NCI-H2196 (cell line): ENCODE data around the gene SGCE.
A peak's percentile ranks its signal among the peaks of the same experiment; 100 is the strongest.

Experiments used
- DNase-seq: peaks from one replicate; lab custom pipeline; 2025; ENCODE audit not compliant: unreplicated experiment; lab: John Stamatoyannopoulos, UW

Gene SGCE

GRCh38 chr7:94660006-94660405 is 4.1 kb upstream of the SGCE start:
- DNase-seq: no peak

DNA sequence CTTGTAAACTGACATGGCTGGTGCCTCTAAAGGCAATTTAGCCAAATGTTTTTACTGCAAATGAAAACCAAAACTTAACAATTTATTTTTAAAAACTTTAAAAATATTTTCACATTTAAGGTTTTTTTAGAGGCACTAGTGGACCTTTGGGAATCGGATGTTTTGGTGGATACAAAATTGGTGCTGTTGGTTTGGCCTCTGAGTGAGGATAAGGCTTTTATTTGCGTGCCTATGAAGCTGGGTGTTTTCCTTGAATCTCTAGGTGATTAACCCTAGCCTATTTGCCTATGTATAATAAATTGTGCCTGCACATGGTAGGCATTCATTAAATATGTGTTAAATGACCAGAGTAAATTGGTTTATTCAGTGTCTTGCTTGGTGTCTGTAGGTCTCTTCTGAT is 2.9 kb upstream of the SGCE start:
- DNase-seq: no peak

GRCh38 chr7:94657771-94658693 is 2.1 kb upstream of the SGCE start:
- peak; percentile 93 for DNase-seq

DNA sequence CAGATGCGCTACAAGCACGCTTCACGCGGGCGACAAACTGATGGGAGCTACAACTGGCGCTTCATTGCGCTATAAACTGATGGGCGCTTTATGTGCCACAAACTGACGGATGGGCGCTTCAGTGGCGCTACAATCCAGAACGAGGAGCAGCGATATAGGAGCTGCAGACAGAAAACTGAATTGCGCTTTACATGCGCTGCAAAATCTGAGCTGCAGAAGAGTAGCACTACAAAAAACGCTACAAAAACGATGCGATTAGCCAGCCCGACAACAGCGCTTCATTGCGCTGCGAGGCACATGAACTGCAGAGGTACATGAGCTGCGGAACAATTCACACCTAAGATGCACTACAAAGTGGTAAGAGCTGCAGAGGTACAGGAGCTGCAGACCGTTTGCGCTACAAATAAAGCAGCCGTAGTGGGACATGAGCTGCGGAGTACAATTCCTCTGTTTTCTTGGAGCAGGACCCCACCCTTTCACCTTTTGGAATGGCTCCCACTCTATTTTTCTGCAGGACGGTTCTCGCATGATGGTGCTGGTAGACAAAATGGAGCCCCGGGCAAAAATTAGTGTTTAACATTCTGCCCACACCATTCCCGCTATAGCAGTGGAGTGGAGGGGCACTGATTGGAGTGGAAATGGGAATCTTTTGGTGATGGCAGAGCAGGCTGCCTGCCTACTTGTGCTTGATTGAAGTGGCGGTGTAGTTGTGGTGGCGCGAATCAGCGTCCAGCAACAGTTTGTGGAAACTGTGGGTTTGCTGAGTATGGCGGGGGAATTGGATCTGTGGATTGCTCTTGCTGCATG is 1.2 kb upstream of the SGCE start:
- DNase-seq: peak; percentile 51

DNA sequence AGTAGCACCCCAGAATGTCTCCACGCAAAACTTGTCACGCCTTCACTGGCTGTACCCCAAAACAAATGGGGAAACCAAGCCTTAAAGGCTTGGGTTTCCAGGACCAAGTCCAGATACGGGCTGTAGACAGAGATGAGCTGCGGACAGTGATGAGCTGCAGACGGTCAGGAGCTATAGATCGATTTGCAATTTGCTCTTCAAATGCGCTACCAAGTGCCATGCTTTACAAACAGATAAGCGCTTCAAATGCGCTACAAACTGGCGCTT is 658 bp upstream of the SGCE start:
- DNase-seq: no peak

DNA sequence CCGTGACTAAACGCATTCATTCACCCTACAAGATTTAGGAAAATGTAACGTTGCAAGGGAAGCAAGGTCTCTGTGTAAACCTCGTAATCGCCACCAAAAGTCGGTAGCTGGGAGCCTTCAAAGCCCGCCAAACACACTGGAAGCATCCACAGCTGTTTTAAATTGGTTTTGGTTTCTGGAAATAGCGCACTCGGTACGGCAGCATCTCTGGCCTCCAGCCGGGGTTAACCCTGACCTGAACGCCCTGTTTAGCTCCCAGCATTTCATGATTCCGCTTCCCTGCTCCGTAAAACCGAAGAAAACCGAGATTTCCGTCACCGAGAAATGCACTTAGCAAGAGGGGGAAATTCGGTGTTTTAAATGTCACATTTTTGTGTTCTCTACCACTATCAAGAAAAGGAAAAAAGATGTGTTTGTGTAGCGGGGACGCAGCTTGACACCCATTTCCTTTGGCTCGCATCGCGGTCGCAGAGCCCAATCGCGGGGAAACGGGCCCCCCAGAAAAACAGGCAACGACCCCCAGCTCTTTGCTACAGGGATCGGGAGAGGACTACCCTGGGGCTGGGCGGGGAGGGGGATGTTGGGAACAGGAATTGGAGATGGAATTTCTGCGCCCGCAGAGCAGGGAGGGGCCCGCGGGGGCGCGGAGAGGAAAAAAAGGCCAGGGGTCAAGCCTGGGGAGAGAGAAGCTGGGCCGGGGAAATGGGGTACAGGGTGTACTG is 646 bp downstream of the SGCE start:
- DNase-seq: peak; percentile 41

DNA sequence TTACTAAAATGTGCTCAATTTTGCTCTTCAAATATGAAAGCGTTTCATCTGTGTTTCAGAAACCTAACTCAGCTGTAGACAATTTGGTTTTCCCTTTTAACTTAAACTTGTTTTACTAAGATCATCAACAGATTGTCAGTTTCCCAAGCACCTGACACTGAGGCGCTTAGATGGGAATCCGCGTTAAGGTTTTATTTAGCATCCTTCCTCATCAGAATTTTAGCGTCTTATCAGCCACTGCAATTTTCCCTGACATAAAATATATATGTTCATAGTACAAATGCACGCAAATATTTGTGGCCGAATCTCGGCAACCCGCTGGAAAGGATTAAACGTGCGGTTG is 1.2 kb downstream of the SGCE start:
- DNase-seq: peak; percentile 41

DNA sequence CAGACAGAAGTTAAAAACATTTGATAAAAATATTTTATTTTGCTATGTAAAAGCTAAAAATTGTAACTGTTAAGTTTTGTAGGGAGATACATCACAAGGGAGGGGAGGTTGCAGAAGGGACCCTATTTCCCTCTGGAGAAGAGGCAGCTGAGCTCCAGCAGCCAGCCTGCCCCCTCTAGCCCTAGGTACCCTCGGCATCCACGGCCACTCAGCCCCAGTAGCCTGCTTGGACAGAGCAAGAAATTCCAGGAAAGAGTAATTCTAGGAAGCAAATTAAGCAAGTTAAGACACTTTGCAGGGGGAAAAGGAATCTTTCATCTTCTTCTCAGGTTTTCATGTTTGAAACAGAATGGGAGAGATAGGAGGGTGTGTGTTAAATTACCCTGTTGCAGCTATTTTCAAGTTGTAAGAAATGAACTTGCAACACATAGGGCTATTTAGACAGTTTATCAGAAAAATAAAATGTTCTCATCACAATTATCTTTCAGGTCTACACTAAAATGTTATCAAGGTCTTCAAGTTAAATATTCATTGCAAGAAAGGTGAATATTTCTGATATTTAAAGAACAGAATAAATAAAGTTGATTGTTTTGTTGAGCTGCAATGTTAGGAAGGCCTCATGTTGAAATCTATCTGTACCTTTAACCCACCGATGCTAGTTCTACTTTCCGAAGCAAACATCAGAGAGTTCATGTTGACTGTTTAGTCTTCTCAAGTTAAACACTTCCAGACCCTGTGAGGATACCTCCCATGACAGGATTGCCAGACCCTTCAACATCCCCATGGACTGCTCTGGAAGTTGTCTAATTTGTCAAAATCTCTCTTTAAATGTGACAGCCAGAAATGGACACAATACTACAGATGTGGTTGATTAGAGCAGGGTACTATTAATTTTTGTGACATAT is 5.5 kb downstream of the SGCE start:
- no peak for DNase-seq

GRCh38 chr7:94649450-94649849 is 6.5 kb downstream of the SGCE start:
- no peak for DNase-seq

DNA sequence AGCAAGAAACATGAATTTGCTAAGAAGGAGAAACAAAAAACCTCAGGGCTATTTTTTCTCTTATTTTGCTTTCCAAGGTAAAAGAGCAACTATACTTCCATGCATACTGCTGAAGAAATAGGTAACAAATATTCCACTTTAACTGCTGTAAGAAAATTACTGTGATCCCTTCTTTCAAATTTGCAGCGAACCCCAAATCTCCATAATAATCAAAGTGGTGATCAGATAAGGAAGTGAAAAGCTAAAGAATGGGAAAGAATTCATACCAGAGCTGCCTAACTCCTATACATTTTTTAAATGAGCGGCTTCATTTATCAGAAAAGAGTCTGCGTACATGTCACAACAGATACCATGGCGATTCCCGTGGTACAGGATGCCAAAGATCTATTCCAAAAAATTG is 7.2 kb downstream of the SGCE start:
- DNase-seq: no peak

- no peak for DNase-seq
These were observed 8.6 kb downstream of the SGCE start for GRCh38 chr7:94647295-94647694.

DNA sequence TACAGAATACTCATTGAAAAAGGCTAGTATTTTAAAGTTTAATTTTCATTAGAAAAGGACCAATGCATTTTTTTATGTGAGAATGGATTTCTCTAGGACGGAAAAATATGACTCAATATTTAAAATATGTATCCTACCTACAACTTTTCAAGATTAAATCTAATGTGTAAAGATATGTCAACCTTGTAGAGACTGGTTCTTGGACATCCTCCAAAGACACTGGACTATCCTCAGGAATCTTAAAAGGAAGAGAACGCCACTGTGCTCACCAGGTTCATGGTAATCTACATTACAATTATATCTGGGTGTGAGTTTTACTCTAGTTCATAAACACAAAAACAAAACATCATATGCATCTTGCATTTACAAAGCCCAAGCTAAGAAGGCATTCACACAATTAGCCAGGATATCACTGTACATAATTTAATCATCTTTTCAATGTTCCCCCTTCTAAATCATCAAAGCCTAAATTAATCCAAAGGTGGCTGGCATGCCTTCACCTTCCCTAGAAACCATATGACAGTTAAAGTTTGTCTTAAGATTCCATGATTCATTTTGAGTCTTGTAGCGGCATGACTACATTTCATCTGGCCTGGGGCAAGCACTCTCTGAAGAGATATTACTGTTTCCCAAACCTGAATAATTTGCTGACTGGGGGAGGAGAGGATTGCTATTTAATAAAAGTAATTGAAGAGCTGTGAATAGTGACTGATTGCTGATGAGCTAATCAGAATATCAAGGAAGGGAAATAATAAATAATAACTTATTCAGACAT is 12.0 kb downstream of the SGCE start:
- no peak for DNase-seq

GRCh38 chr7:94642838-94643653 is 12.9 kb downstream of the SGCE start:
- DNase-seq: no peak

- no peak for DNase-seq
These were observed 16.5 kb downstream of the SGCE start for GRCh38 chr7:94639384-94639783.

GRCh38 chr7:94635687-94636086 is 20.2 kb downstream of the SGCE start:
- no peak for DNase-seq

DNA sequence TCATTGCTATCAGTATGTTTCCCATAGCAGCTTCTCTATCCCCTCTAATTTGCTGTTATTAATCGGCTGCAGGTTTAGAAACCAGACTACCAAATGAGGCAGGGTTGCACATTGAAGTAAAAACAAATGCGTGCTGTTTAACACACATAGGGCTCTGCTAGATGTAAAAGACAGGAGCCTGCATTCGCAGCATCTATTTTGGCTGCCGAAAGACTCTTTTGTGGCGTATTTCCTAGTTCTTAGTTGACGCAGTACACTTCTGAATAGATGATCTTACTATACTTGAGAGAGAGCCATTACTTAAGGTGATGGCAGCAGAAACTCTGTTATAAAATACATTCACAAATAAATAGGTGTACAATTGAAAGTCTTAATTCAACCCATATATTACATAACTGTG is 21.4 kb downstream of the SGCE start:
- DNase-seq: no peak

DNA sequence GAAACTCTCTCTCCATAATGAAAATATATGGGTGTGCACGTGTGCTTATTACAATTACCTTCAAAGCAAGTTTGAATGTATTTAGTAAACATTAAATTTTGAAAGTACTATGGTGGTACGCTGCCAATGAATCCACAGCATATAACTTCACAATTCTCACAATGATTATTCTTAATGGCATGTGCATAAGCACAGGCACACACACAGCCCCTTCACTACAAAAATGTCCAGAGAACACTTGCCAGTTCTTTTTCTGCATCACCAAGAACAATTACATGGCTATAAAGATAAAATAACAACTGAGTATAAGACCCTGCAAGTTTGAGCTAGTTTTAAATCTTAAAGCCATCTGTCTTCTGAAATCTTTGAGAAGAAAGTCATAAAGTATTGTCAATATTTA is 22.2 kb downstream of the SGCE start:
- DNase-seq: no peak

DNA sequence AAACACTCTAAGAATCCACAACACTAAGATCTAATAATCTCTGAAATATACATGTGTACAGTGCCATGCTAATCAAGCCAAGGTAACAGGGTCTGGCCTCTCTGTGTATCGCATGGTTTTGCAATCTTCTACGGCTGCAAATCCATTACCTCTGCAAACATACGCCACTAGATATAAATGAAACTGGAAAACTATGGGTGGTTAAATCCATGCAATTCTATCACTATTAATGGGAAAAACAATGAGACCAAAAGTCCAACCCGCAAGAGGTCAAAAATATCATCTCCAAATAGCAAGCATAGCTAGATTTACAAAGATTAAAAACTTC is 23.0 kb downstream of the SGCE start:
- no peak for DNase-seq

- DNase-seq: peak; percentile 17
These were observed 23.5 kb downstream of the SGCE start for GRCh38 chr7:94632338-94633013.
